H9 (cell line): Measurements from ENCODE around the gene ZNF429. TPM values are rescaled to one million over a fixed set of nuclear protein-coding genes. Genes with fewer than 3 reads are reported as not detected.
"Not testable (repeated sequence)": the region's sequence is repeated elsewhere in the genome, so short reads cannot be mapped to it uniquely, and the experiment has no call there.

Experiments
- DNase-seq: peaks from one replicate; pipeline ENCODE4 v3.0.0-alpha.2; 2017
- H2AFZ ChIP-seq: one replicate; pipeline ENCODE4 v1.6.1; 2013; ENCODE audit warnings: mild to moderate bottlenecking, low read length, control low read depth, moderate library complexity
- H2AK5ac ChIP-seq: 2 replicates; pipeline ENCODE4 v1.6.1; 2013; ENCODE audit warnings: low read length, control low read depth, mixed read lengths; ENCODE audit not compliant: insufficient read length
- H2BK120ac ChIP-seq: one replicate; pipeline ENCODE4 v1.6.1; 2013; ENCODE audit warnings: low read depth, mild to moderate bottlenecking, low read length, control low read depth, inconsistent platforms; ENCODE audit not compliant: poor library complexity, severe bottlenecking
- H2BK12ac ChIP-seq: 2 replicates; pipeline ENCODE4 v1.6.1; 2013; ENCODE audit warnings: low read length, control low read depth, mixed read lengths, low read depth; ENCODE audit not compliant: insufficient read length
- H2BK15ac ChIP-seq: 2 replicates; pipeline ENCODE4 v1.6.1; 2013; ENCODE audit warnings: low read depth, low read length, control low read depth
- H2BK20ac ChIP-seq: one replicate; pipeline ENCODE4 v1.6.1; 2013; ENCODE audit warnings: low read depth, mild to moderate bottlenecking, low read length, control low read depth, inconsistent platforms; ENCODE audit not compliant: poor library complexity, severe bottlenecking
- H2BK5ac ChIP-seq: 2 replicates; pipeline ENCODE4 v1.6.1; 2013; ENCODE audit warnings: low read length, control low read depth, mixed read lengths; ENCODE audit not compliant: insufficient read length
- H3K14ac ChIP-seq: 2 replicates; pipeline ENCODE4 v1.6.1; 2013; ENCODE audit warnings: low read length, control low read depth; ENCODE audit not compliant: insufficient read depth
- H3K18ac ChIP-seq: 2 replicates; pipeline ENCODE4 v1.6.1; 2013; ENCODE audit warnings: low read depth, mild to moderate bottlenecking, mixed read lengths, low read length, control low read depth; ENCODE audit not compliant: insufficient read length
- H3K23ac ChIP-seq: 2 replicates; pipeline ENCODE4 v1.6.1; 2013; ENCODE audit warnings: low read length, control low read depth, mixed read lengths, low read depth; ENCODE audit not compliant: insufficient read length
- H3K23me2 ChIP-seq: 2 replicates; pipeline ENCODE4 v1.6.1; 2013; ENCODE audit warnings: low read depth, mild to moderate bottlenecking, mixed read lengths, low read length, control low read depth; ENCODE audit not compliant: insufficient read length, poor library complexity, severe bottlenecking
- H3K27ac ChIP-seq: 2 replicates; pipeline ENCODE4 v1.5.1; 2013; ENCODE audit warnings: low read length, control low read depth, mixed read lengths, low read depth; ENCODE audit not compliant: insufficient read length
- H3K27me3 ChIP-seq: 2 replicates; pipeline ENCODE4 v1.6.1; 2013; ENCODE audit warnings: low read length, control low read depth, inconsistent platforms; ENCODE audit not compliant: insufficient read depth
- H3K4ac ChIP-seq: 2 replicates; pipeline ENCODE4 v1.6.1; 2013; ENCODE audit warnings: low read depth, mild to moderate bottlenecking, control low read depth, inconsistent platforms, low read length, moderate library complexity
- H3K4me1 ChIP-seq: 2 replicates; pipeline ENCODE4 v1.6.1; 2013; ENCODE audit warnings: low read length, control low read depth, inconsistent platforms; ENCODE audit not compliant: insufficient read depth
- H3K4me2 ChIP-seq: 2 replicates; pipeline ENCODE4 v1.6.1; 2013; ENCODE audit warnings: low read length, control low read depth, mixed read lengths; ENCODE audit not compliant: insufficient read length, insufficient read depth
- H3K56ac ChIP-seq: 2 replicates; pipeline ENCODE4 v1.6.1; 2013; ENCODE audit warnings: low read depth, mild to moderate bottlenecking, mixed read lengths, low read length, control low read depth; ENCODE audit not compliant: insufficient read length
- H3K79me1 ChIP-seq: 2 replicates; pipeline ENCODE4 v1.6.1; 2013; ENCODE audit warnings: low read depth, mild to moderate bottlenecking, moderate library complexity, low read length, control low read depth, inconsistent platforms; ENCODE audit not compliant: insufficient read depth, poor library complexity, severe bottlenecking
- H3K79me2 ChIP-seq: 2 replicates; pipeline ENCODE4 v1.6.1; 2013; ENCODE audit warnings: low read length, control low read depth, inconsistent platforms; ENCODE audit not compliant: insufficient read depth
- H3K9ac ChIP-seq: 2 replicates; pipeline ENCODE4 v1.6.1; 2013; ENCODE audit warnings: low read length, control low read depth, mixed read lengths; ENCODE audit not compliant: insufficient read length; ENCODE audit errors: extremely low read depth
- H3K9me3 ChIP-seq: one replicate; pipeline ENCODE4 v1.6.1; 2013; ENCODE audit warnings: low read depth, low read length, inconsistent platforms; ENCODE audit not compliant: control insufficient read depth
- H3T11ph ChIP-seq: one replicate; pipeline ENCODE4 v1.6.1; 2013; ENCODE audit warnings: mild to moderate bottlenecking, low read length, control low read depth, inconsistent platforms
- H4K20me1 ChIP-seq: one replicate; pipeline ENCODE4 v1.6.1; 2013; ENCODE audit not compliant: control insufficient read depth, insufficient read length, insufficient read depth
- H4K5ac ChIP-seq: 2 replicates; pipeline ENCODE4 v1.6.1; 2013; ENCODE audit warnings: low read depth, mild to moderate bottlenecking, mixed read lengths, low read length, control low read depth; ENCODE audit not compliant: insufficient read length
- H4K8ac ChIP-seq: replicated peaks from 2 replicates; pipeline ENCODE4 v1.6.1; 2013; ENCODE audit warnings: low read length, control low read depth, mixed read lengths, low read depth; ENCODE audit not compliant: insufficient read length
- H4K91ac ChIP-seq: 2 replicates; pipeline ENCODE4 v1.6.1; 2013; ENCODE audit warnings: low read depth, mild to moderate bottlenecking, moderate library complexity, mixed read lengths, low read length, control low read depth; ENCODE audit not compliant: insufficient read length
- H3K27ac Mint-ChIP-seq, 3 experiments: 2 replicates in 2 of 3; 3 replicates in 1 of 3; pipeline ENCODE4 v1.8.0; 2020 to 2021; ENCODE audit warnings: mixed read lengths in 3 of 3, mild to moderate bottlenecking in 1 of 3, moderate library complexity in 1 of 3
- H3K27me3 Mint-ChIP-seq: 2 replicates; pipeline ENCODE4 v1.8.0; 2021; ENCODE audit warnings: low read depth, mild to moderate bottlenecking, moderate library complexity, mixed read lengths
- H3K36me3 Mint-ChIP-seq, 3 experiments: 2 replicates in 2 of 3; 3 replicates in 1 of 3; pipeline ENCODE4 v1.8.0; 2020 to 2021; ENCODE audit warnings: low read depth in 3 of 3, mixed read lengths in 3 of 3; ENCODE audit not compliant: insufficient read depth in 1 of 3
- H3K4me1 Mint-ChIP-seq, 2 experiments: 2 replicates each; pipeline ENCODE4 v1.8.0; 2020; ENCODE audit warnings: mixed read lengths in 2 of 2
- H3K4me3 Mint-ChIP-seq, 2 experiments: 2 replicates in 1 of 2; 3 replicates in 1 of 2; pipeline ENCODE4 v1.8.0; 2020 to 2021; ENCODE audit warnings: mild to moderate bottlenecking in 2 of 2, mixed read lengths in 2 of 2, moderate library complexity in 1 of 2
- H3K9me3 Mint-ChIP-seq, 2 experiments: 2 replicates in 1 of 2; 3 replicates in 1 of 2; pipeline ENCODE4 v1.8.0; 2020; ENCODE audit warnings: mild to moderate bottlenecking in 2 of 2, mixed read lengths in 2 of 2, moderate library complexity in 1 of 2
- WGBS: extraction: QIAGEN DNeasy Blood & Tissue Kit; methylation state at CpG from one replicate; pipeline ENCODE4 v1.1.7; 2013; ENCODE audit warnings: missing lambda C conversion rate, low lambda C conversion rate, mixed read lengths; ENCODE audit not compliant: insufficient read length; ENCODE audit errors: extremely low coverage; 5-methylcytosine and 5-hydroxymethylcytosine counted together
- total RNA-seq: library from RNA; stranded (reverse); gene quantifications from 2 replicates; pipeline ENCODE4 v1.2.1, GENCODE V29; 2021
- TF ChIP-seq, protein P1 (sequence below): fragments of 200-600 bp; sonication (generic); conservative IDR thresholded peaks from 3 replicates; pipeline ENCODE4 v1.8.0; 2021; ENCODE audit warnings: antibody characterized with exemption, mild to moderate bottlenecking

ZNF429 gene
- total RNA-seq, 1 experiment from 2014 or later = 11.2 TPM

DNA sequence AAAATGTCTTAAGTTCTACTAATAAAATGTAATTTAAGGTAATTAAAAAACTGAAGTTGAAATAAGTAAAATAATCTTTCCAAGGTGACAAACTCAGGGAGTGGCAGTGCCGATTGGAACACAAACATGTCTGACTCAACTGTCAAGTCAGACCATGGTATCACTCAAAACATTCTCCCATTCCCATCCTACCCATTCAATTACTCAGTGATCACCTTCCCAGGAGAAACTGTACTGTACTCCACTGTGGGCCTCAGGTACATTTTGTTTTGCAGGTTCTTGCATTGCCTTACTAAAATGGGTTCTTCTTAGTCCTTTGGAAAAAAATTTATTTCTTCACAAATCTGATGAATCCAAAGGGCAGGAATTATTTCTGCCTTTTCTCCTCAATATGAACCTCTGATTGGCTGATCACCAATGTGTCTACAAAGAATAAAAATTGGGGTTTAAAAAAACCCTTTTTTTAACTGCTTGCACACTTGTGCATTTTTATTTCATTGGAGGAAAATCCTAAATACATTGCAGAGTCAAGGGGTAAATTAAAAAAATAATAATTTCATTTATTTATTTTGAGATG is 96.8 kb downstream of the ZNF429 start:
- Histone ChIP-seq H2AK5ac (no peak overlapping the region), H3K9ac (no peak overlapping the region), H2BK20ac (no peak overlapping the region), H3K9me3 (peaks cover 28% of the 10 kb centered on the region), H3K23me2 (no peaks in the 10 kb centered on the region), H4K5ac (no peak overlapping the region), H3K27ac (no peak overlapping the region), H3K4me2 (no peak overlapping the region), H4K20me1 (no peaks in the 10 kb centered on the region), H2BK15ac (no peak overlapping the region), H2BK5ac (no peak overlapping the region), H3T11ph (no peak overlapping the region), H3K56ac (no peak overlapping the region), H3K18ac (no peak overlapping the region), H3K14ac (no peak overlapping the region), H3K79me1 (no peaks in the 10 kb centered on the region), H3K79me2 (no peaks in the 10 kb centered on the region), H3K4me1 (no peaks in the 10 kb centered on the region), H4K91ac (no peak overlapping the region), H2AFZ (no peak overlapping the region), H3K23ac (no peak overlapping the region), H2BK12ac (no peak overlapping the region), H2BK120ac (no peak overlapping the region), H3K27me3 (no peaks in the 10 kb centered on the region), H4K8ac (no peak overlapping the region), H3K4ac (no peak overlapping the region)
- peaks cover 65 to 75% of the 10 kb centered on the region in 2 experiments for H3K9me3 Mint-ChIP-seq
- peaks cover 29 to 63% of the 10 kb centered on the region in 2 experiments for H3K4me1 Mint-ChIP-seq
- no peak overlapping the region for H3K4me3 Mint-ChIP-seq
- no peak overlapping the region for H3K27ac Mint-ChIP-seq
- H3K27me3 Mint-ChIP-seq = peaks cover 21% of the 10 kb centered on the region
- TF ChIP-seq, protein P1, sequence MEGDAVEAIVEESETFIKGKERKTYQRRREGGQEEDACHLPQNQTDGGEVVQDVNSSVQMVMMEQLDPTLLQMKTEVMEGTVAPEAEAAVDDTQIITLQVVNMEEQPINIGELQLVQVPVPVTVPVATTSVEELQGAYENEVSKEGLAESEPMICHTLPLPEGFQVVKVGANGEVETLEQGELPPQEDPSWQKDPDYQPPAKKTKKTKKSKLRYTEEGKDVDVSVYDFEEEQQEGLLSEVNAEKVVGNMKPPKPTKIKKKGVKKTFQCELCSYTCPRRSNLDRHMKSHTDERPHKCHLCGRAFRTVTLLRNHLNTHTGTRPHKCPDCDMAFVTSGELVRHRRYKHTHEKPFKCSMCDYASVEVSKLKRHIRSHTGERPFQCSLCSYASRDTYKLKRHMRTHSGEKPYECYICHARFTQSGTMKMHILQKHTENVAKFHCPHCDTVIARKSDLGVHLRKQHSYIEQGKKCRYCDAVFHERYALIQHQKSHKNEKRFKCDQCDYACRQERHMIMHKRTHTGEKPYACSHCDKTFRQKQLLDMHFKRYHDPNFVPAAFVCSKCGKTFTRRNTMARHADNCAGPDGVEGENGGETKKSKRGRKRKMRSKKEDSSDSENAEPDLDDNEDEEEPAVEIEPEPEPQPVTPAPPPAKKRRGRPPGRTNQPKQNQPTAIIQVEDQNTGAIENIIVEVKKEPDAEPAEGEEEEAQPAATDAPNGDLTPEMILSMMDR = no peak
- no CpG with 5 or more reads among the region's 1 CpG for WGBS
- H3K36me3 Mint-ChIP-seq = peaks cover 0 to 5% (median 5%) of the 10 kb centered on the region in 3 experiments; a peak in 3 of 7 replicates
- no peak for DNase-seq

DNA sequence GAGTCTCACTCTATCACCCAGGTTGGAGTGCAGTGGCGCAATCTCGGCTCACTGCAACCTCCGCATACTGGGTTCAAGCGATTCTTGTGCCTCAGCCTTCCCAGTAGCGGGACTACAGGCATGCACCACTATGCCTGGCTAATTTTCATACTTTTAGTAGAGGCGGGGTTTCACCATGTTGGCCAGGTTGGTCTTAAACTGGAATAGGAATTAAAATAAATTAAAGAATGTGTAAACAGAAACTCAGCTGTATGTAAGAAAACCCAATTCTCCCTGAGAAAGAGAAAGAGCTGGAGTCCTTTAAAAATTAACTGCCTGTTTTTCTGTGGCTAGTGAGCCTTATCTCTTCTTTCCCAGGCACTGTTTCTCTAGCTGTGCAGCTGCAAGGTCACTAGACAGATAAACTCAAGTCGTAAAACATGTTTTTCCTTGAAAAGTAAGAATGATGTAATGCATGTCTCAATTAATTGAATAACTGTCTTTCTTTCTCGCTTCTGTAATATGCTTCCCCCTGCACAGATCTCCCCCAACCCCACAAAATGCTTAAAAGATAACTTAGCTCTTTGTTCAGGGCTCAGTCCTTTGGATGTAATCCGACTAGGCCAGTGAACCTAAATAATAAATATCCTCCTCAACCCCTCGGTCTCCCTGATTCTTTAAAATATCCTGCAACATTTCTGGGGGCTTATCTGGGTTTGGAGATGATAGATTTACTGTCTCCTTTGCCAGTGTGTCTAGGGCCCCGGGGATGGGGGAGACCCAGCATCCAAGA is 97.4 kb downstream of the ZNF429 start:
- not testable (repeated sequence) for H2AK5ac ChIP-seq, H3K79me2 ChIP-seq, H3K27ac Mint-ChIP-seq, H2BK15ac ChIP-seq, H3K56ac ChIP-seq, H3K27me3 ChIP-seq, H3T11ph ChIP-seq, H2AFZ ChIP-seq, H3K18ac ChIP-seq, H2BK5ac ChIP-seq, H3K79me1 ChIP-seq, H3K23me2 ChIP-seq, H2BK120ac ChIP-seq, H4K91ac ChIP-seq, H3K36me3 Mint-ChIP-seq, H3K9ac ChIP-seq, H3K14ac ChIP-seq, H3K4me3 Mint-ChIP-seq, H3K27ac ChIP-seq, H3K4ac ChIP-seq, H2BK12ac ChIP-seq, H4K8ac ChIP-seq, H4K20me1 ChIP-seq, H2BK20ac ChIP-seq, DNase-seq, H3K23ac ChIP-seq, H3K4me2 ChIP-seq, H3K4me1 ChIP-seq, H4K5ac ChIP-seq
- H3K9me3 Mint-ChIP-seq = peaks cover 63 to 73% of the 10 kb centered on the region in 2 experiments
- peaks cover 21% of the 10 kb centered on the region for H3K27me3 Mint-ChIP-seq
- H3K4me1 Mint-ChIP-seq = peaks cover 29 to 63% of the 10 kb centered on the region in 2 experiments
- peaks cover 21% of the 10 kb centered on the region for H3K9me3 ChIP-seq
- WGBS = no CpG with 5 or more reads among the region's 11 CpGs
